ENCODE results near the gene COL16A1.

DNA sequence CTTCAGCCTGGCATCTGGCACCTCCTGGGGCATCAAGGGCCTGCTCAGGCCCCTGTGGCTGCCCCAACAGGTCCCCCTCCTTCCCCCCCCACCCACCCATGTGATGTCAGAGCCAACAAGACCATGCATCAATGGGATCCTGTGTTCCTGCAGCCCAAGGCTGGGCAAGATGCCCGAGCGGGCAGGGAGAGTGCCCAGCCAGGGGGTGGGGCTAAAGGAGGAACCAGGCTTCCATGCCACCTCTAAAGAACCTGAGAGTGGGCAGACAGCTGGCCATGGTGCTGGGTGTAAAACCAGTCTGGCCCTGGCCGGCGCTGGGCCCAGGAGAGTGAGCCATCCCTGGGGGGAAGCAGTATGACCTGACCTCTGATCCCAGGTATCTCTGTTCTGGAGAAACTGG lies 7.6 kb downstream of the COL16A1 start:
- TF ChIP-seq CTCF (IDR thresholded peaks at IDR 0.05) = no peak
- TF ChIP-seq POLR2A (IDR thresholded peaks at IDR 0.05) = no peak
